IMR-90 (cell line): ENCODE measurements around the gene SSPN. TPM values are rescaled to one million over a fixed set of nuclear protein-coding genes. Genes with fewer than 3 reads are reported as not detected.

ENCODE experiments used
- ATAC-seq: fragments of 200-7000 bp; cut with Tn5 transposase; 2 replicates; pipeline ENCODE4 v1.9.1; 2020; ENCODE audit warnings: low read depth, mild to moderate bottlenecking, moderate library complexity
- BruUV-seq: library from RNA; stranded (reverse); fragments of 400-500 nt; replicated peaks from 2 replicates; lab custom pipeline; 2021; lab: Mats Ljungman, UMichigan
- CTCF ChIA-PET: fragments of 300-600 bp; formaldehyde crosslinking; extraction: SDS; loops from one replicate; lab custom pipeline; 2021; ENCODE audit warnings: antibody characterized with exemption; lab: Yijun Ruan, JAX
- POLR2A ChIA-PET: fragments of 300-600 bp; sonication (Branson Sonifier 250); formaldehyde crosslinking; loops from one replicate; lab custom pipeline; 2022; ENCODE audit warnings: antibody characterized with exemption; ENCODE audit not compliant: unreplicated experiment; lab: Charles Lee
- DNase-seq: peaks from one replicate; pipeline ENCODE4 v3.0.0; 2013
- H2AFZ ChIP-seq: replicated peaks from 2 replicates; pipeline ENCODE3; 2013; ENCODE audit warnings: low read length, mild to moderate bottlenecking; ENCODE audit not compliant: poor library complexity
- H2AK5ac ChIP-seq: 2 replicates; pipeline ENCODE4 v1.6.1; 2013; ENCODE audit warnings: low read depth, low read length, inconsistent platforms
- H2AK9ac ChIP-seq: replicated peaks from 2 replicates; pipeline ENCODE3; 2013; ENCODE audit warnings: mild to moderate bottlenecking, low read depth, low read length, moderate library complexity; ENCODE audit not compliant: poor library complexity
- H2BK120ac ChIP-seq: 2 replicates; pipeline ENCODE4 v1.6.1; 2013; ENCODE audit warnings: low read depth, low read length, inconsistent platforms
- H2BK15ac ChIP-seq: 3 replicates; pipeline ENCODE4 v1.6.1; 2013; ENCODE audit warnings: low read depth, low read length, inconsistent platforms
- H2BK20ac ChIP-seq: 2 replicates; pipeline ENCODE4 v1.6.1; 2013; ENCODE audit warnings: low read depth, mild to moderate bottlenecking, inconsistent platforms, low read length, moderate library complexity
- H2BK5ac ChIP-seq: 2 replicates; pipeline ENCODE4 v1.6.1; 2013; ENCODE audit warnings: mild to moderate bottlenecking, low read depth, low read length, inconsistent platforms; ENCODE audit not compliant: poor library complexity, severe bottlenecking
- H3K14ac ChIP-seq: replicated peaks from 2 replicates; pipeline ENCODE4 v1.6.1; 2013; ENCODE audit warnings: low read depth, low read length, inconsistent platforms
- H3K18ac ChIP-seq: 2 replicates; pipeline ENCODE4 v1.6.1; 2013; ENCODE audit warnings: low read depth, low read length, control low read depth
- H3K23ac ChIP-seq: 2 replicates; pipeline ENCODE4 v1.6.1; 2013; ENCODE audit warnings: low read depth, low read length, inconsistent platforms
- H3K27ac ChIP-seq: 2 replicates; pipeline ENCODE4 v1.5.1; 2013; ENCODE audit warnings: mild to moderate bottlenecking, control low read depth, low read length; ENCODE audit not compliant: insufficient read depth
- H3K27me3 ChIP-seq: 2 replicates; pipeline ENCODE4 v1.6.1; 2013; ENCODE audit warnings: low read length; ENCODE audit not compliant: control insufficient read depth, insufficient read depth
- H3K36me3 ChIP-seq: 2 replicates; pipeline ENCODE4 v1.6.1; 2013; ENCODE audit warnings: low read length, mixed read lengths; ENCODE audit not compliant: control insufficient read depth, insufficient read depth
- H3K4ac ChIP-seq: 2 replicates; pipeline ENCODE4 v1.6.1; 2013; ENCODE audit warnings: low read depth, low read length, inconsistent platforms
- H3K4me1 ChIP-seq: 2 replicates; pipeline ENCODE4 v1.6.1; 2013; ENCODE audit warnings: low read length, mixed read lengths; ENCODE audit not compliant: control insufficient read depth, insufficient read depth
- H3K4me2 ChIP-seq: 2 replicates; pipeline ENCODE4 v1.6.1; 2013; ENCODE audit warnings: low read depth, mild to moderate bottlenecking, control low read depth, low read length, moderate library complexity
- H3K4me3 ChIP-seq: 2 replicates; pipeline ENCODE4 v1.5.1; 2013; ENCODE audit warnings: low read depth, mild to moderate bottlenecking, control low read depth, low read length, moderate library complexity; ENCODE audit not compliant: insufficient read depth
- H3K56ac ChIP-seq: 2 replicates; pipeline ENCODE4 v1.6.1; 2013; ENCODE audit warnings: low read length, inconsistent platforms; ENCODE audit not compliant: insufficient read depth; ENCODE audit errors: extremely low read depth
- H3K79me1 ChIP-seq, 2 experiments: 2 replicates each; pipeline ENCODE4 v1.6.1; 2013; ENCODE audit warnings: low read length in 2 of 2, inconsistent platforms in 1 of 2, low read depth in 1 of 2
- H3K9ac ChIP-seq: 2 replicates; pipeline ENCODE4 v1.6.1; 2013; ENCODE audit warnings: low read depth, low read length, control low read depth
- H3K9me1 ChIP-seq: 2 replicates; pipeline ENCODE4 v1.6.1; 2013; ENCODE audit warnings: low read length, inconsistent platforms; ENCODE audit not compliant: insufficient read depth
- H3K9me3 ChIP-seq: 2 replicates; pipeline ENCODE4 v1.6.1; 2013; ENCODE audit warnings: low read length; ENCODE audit not compliant: control insufficient read depth, insufficient read depth
- H4K20me1 ChIP-seq: 2 replicates; pipeline ENCODE4 v1.6.1; 2013; ENCODE audit warnings: low read length, inconsistent platforms; ENCODE audit not compliant: insufficient read depth
- H4K5ac ChIP-seq: 2 replicates; pipeline ENCODE4 v1.6.1; 2013; ENCODE audit warnings: mild to moderate bottlenecking, low read depth, low read length, control low read depth
- H4K8ac ChIP-seq, 2 experiments: 2 replicates each; pipeline ENCODE4 v1.6.1; 2013; ENCODE audit warnings: low read depth in 2 of 2, low read length in 2 of 2, control low read depth in 1 of 2, inconsistent platforms in 1 of 2
- H4K91ac ChIP-seq: 2 replicates; pipeline ENCODE4 v1.6.1; 2013; ENCODE audit warnings: low read depth, low read length, inconsistent platforms; ENCODE audit not compliant: insufficient read depth
- POLR2A ChIP-seq: IDR thresholded peaks from 2 replicates; pipeline ENCODE4 v1.6.1; 2012; ENCODE audit warnings: mild to moderate bottlenecking, low read depth, low read length
- RCOR1 ChIP-seq: IDR thresholded peaks from 2 replicates; pipeline ENCODE4 v1.6.1; 2012; ENCODE audit warnings: mild to moderate bottlenecking, low read length, improper control_type of control experiment; ENCODE audit not compliant: insufficient replicate concordance
- WGBS, 2 experiments: methylation state at CpG; one replicate each; pipeline versions ENCODE4 v1.1.5 to v1.1.7; 2013; ENCODE audit warnings: missing lambda C conversion rate in 2 of 2; ENCODE audit not compliant: insufficient read length in 1 of 2; ENCODE audit errors: extremely low coverage in 2 of 2; 5-methylcytosine and 5-hydroxymethylcytosine counted together
- dilution Hi-C: fragments of 300-500 bp; cut with HindIII; formaldehyde crosslinking; loops from one replicate; pipeline ENCODE4 v1.14.3; 2018; ENCODE audit warnings: low sequenced_read_pairs; ENCODE audit not compliant: unreplicated experiment
- in situ Hi-C: fragments of 300-500 bp; cut with MboI; formaldehyde crosslinking; loops from 3 replicates; pipeline ENCODE4 v1.14.3; 2019; ENCODE audit warnings: low sequenced_read_pairs, inconsistent platforms, mixed read lengths
- intact Hi-C: fragments of 100-400 bp; cut with micrococcal nuclease; formaldehyde crosslinking; loops from 2 replicates; pipeline ENCODE4 v1.10.0; 2022
- polyA plus RNA-seq, 3 experiments: library from polyadenylated mRNA; depleted of rRNA; stranded (reverse); fragments of >200 nt; gene quantifications; 2 replicates each; pipeline ENCODE4 v1.2.3, GENCODE V29; 2012; ENCODE audit warnings: low replicate concordance in 1 of 3
- total RNA-seq: library from RNA; depleted of rRNA; stranded (reverse); fragments of >200 nt; gene quantifications from 2 replicates; pipeline ENCODE4 v1.2.3, GENCODE V29; 2012
- TF ChIP-seq, protein P1 (sequence below): fragments of 150-350 bp; IDR thresholded peaks from 2 replicates; pipeline ENCODE4 v1.6.1; 2016; ENCODE audit warnings: low read depth, mild to moderate bottlenecking, low read length, moderate library complexity, borderline replicate concordance

SSPN gene
- total and polyA plus RNA-seq, 2 of the 4 experiments (the other 2 are of a cell fraction) = 3.5 to 5.6 TPM

DNA sequence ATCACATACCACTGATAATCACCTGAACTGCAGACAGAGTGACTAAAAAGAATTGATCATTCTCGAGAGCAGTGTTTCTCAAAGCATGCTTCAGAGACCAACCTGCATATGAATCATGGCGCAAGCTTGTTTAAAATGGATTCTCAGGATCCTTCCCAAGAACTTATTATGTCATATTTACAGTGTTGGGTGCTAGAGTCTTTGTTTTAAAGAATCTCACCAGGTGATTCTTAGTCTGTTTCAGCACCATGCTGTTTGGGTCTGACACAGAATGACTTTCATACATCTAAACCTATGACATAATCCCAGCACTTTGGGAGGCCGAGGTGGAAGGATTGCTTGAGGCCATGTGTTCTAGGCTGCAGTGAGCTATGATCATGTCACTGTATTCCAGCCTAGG, 31.3 kb upstream of the SSPN start:
- H3K9ac ChIP-seq = no peak overlapping the region
- CTCF ChIA-PET = no interaction called here
- in situ Hi-C loops (no loop called here), intact Hi-C loops (no loop called here), dilution Hi-C loops (no loop called here)
- H2AK9ac ChIP-seq = no peak overlapping the region
- no peak overlapping the region for H3K27ac ChIP-seq
- H2BK20ac ChIP-seq = no peak overlapping the region
- H3K4me1 ChIP-seq = no peaks in the 10 kb centered on the region
- H4K91ac ChIP-seq = no peak overlapping the region
- H3K4ac ChIP-seq = no peak overlapping the region
- no peak overlapping the region for H4K8ac ChIP-seq
- no peak overlapping the region for H2BK5ac ChIP-seq
- TF ChIP-seq RCOR1 (no peak), POLR2A (no peak)
- TF ChIP-seq, protein P1, sequence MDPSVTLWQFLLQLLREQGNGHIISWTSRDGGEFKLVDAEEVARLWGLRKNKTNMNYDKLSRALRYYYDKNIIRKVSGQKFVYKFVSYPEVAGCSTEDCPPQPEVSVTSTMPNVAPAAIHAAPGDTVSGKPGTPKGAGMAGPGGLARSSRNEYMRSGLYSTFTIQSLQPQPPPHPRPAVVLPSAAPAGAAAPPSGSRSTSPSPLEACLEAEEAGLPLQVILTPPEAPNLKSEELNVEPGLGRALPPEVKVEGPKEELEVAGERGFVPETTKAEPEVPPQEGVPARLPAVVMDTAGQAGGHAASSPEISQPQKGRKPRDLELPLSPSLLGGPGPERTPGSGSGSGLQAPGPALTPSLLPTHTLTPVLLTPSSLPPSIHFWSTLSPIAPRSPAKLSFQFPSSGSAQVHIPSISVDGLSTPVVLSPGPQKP = no peak
- H4K20me1 ChIP-seq = no peaks in the 10 kb centered on the region
- H3K4me2 ChIP-seq = no peak overlapping the region
- no peak overlapping the region for H3K56ac ChIP-seq
- H2BK120ac ChIP-seq = no peak overlapping the region
- no peak overlapping the region for H4K5ac ChIP-seq
- BruUV-seq = no TSS peak
- H3K9me1 ChIP-seq = no peaks in the 10 kb centered on the region
- no peak overlapping the region for H2AK5ac ChIP-seq
- H2AFZ ChIP-seq = no peak overlapping the region
- no peak for ATAC-seq
- DNase-seq = no peak
- H3K14ac ChIP-seq = no peak overlapping the region
- H3K27me3 ChIP-seq = peaks cover 27% of the 10 kb centered on the region
- H2BK15ac ChIP-seq = no peak overlapping the region
- H3K4me3 ChIP-seq = no peak overlapping the region
- no peaks in the 10 kb centered on the region for H3K79me1 ChIP-seq
- H3K36me3 ChIP-seq = no peaks in the 10 kb centered on the region
- POLR2A ChIA-PET = interaction anchor here (0.6 kb wide), 1 partner anchor 485 kb away, joined by 5 read pairs; no protein-coding TSS in a partner anchor
- H3K23ac ChIP-seq = no peak overlapping the region
- WGBS, 2 experiments = 60% methylated on average over 1 of the region's 3 CpGs; no CpG with 5 or more reads in 1 of the 2 experiments
- H3K18ac ChIP-seq = no peak overlapping the region
- H3K9me3 ChIP-seq = no peaks in the 10 kb centered on the region; the same call in 1 of the 2 replicates
